ENCODE data around the gene C14orf132. TPM values are rescaled to one million over a fixed set of nuclear protein-coding genes. Genes with fewer than 3 reads are reported as not detected.
"Not testable (repeated sequence)": the region's sequence is repeated elsewhere in the genome, so short reads cannot be mapped to it uniquely, and the experiment has no call there.

Gene C14orf132
- polyA plus RNA-seq (2013, experiment 1 of 2; ENCODE audit: insufficient read length): 14.5 TPM
- 11.5 TPM for polyA plus RNA-seq (2013, experiment 2 of 2; ENCODE audit: insufficient read length)

DNA sequence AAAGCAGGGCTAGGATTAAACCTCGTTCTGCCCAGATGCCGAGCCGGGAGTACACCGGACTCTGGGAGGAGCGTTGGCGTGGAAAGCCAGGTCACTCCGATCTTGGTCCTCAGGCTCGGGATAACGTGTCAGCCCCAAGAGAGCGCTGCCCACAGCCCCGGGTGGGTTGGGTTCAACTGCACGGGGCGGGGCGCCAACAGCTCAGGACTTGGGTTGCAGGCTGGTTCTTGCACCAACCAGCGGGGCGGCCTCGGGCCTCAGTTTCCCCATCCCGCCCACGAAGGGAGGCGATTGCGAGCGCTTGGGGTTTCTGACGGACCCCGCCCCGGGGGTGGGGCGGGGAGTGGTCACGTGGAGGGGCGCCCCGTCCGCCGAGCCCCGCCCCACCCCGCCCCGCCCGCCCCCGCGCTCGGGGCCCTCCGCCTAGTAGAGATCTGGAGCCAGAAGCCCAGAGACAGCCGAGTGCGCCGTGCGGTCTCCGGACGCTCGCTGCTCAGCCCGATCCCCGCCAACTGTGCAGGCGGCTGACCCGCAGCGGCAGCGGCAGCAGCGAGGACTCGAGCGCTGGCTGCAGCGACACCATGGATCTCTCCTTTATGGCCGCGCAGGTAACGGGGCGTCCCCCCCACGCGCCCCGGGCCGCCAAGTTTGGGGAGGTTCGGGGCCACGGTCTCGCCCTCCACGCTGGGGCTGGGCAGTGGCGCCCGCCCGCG is at the start of gene C14orf132:
Gene C14orf132 (plus strand): TSS at position 443 of the 713 bp plus-strand sequence. CDS start 139 bp downstream, at position 582.
- peak; percentile 61 for DNase-seq

DNA sequence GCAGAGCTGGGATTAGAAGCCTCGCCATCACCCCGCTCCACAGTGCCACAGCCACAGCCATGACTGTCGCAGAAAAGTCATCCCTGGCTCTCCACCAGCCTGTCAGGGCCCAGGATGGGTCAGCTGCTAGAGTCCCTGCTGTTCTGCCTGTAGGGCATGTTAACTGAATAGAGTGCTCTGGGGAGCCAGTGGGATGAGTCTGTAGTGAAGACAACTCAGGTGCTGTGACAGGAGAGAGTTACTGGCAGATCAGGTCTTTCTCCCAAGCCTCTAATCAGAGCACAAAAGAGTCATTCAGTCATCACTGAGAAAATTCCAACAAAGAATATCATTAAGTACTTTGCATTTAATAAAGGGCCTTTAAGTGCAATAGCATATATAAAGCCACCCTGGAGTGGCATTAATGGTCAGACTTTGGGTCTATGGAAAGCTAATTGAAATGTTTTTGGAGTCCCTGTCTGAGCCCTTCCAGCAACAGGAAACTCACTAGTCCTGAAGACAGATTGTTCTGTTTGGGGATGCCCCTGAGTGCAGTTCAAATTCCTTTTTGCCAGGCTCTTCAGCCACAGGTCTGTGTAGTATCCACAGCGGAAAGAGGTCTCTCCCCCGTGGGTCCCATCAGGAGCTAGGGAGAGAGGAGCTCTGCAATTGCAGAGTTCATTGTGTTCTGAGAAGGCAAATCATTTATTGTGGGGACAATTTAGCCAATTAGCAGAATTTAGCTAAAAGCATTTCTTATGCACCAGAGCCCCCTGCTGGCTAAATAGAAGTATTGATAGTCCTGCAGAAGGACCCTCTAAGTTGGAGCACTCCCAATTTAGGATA is 45.2 kb upstream of the C14orf132 start:
- peak; percentile 55 for DNase-seq

DNA sequence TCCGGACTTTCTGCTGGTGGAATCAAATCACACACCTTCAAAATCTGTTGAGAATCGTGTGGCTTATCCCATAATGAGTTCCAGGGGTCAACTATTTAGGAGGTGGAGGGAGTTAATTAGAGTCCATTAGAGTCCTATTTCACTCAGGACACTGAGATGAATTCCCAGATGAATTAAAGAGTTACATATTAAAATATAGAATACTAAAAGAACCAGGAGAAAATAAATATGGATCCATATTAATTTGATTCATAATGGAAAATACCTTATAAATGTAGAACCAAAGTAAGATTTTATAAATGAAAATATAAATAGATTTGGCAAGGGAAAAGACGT is 44.6 kb upstream of the C14orf132 start:
- DNase-seq: no peak

DNA sequence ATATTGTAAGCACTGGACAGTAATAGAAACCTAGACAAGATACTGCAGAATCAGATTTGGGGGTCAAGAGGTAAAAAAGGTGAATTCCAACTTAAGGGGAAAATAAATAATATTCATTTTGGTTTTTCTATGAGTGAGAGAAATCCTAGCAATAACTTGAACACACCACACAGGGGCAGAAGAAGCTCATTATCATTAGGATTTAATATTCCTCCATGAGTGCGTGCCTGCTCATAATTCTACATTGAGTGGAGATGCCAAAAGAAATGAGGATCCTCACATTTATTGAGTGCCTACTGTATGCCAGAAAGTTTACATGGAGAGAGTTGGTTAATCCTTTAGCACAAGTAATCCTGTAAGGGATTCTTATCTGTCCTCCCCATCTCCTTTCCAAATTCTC is 40.5 kb upstream of the C14orf132 start:
- peak; percentile 34 for DNase-seq

DNA sequence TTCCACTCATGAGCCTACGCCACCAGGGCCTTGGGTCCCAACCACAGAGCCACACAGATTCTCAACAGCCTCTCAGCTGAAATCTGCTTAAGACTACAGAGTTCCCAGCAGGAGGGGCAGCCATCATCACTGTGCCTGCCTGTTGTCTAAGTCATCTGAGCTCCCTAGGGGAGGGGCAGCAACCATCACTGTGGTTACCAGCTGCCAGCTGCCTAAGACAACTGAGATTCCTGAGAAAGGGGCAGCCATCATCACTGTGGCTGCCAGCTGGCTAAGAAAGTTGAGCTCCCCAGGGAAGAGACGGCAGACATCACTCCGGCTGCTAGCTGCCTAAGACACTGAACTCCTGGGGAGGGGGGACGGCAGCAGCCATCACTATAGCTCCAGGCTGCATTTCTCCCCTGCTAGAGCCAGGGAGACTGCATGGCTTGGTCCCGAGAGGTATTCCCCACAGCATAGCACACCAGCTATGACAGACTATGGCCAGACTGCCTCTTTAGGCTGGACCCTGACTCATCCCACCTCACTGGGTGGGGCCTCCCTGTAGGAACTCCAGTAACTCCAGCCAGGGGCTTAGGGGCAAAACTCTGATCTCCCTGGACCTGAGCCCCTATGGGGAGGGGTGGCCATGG is 37.2 kb upstream of the C14orf132 start:
- peak; percentile 86 for DNase-seq

DNA sequence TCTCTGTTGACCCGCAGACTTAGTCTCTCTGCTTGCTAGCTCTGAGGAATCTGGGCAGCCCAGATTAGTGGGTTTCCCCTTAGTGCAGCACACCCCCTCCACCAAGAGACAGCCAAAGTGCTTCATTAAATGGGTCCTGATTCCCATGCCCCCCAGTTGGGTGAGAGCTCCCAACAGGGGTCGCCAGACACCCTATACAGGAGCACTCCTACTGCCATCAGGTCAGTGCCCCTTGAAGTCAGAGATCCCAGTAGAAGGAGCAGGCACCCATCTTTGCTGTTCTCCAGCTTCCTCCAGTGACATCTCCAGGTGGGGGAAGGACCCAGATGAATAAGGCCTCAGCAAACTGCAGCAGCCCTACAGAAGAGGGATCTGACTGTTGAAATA is 36.7 kb upstream of the C14orf132 start:
- no peak for DNase-seq

DNA sequence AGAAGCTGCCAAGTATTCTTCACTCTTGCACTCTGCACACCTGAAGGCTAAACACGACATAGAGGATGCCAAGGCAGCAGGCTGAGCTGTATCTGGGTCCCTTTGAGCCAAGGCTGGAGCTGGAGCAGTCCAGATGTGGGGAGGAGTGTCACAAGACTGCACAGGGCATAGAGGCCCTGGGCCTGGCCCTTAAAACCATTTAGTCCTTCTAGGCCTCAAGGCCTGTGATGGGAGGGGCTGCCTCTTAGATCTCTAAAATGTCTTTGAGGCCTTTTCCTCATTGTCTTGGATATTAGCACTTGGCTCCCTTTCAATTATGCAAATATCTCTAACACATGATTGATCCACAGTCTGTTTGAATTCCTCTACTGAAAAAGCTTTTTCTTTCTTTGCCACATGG is 28.0 kb upstream of the C14orf132 start:
- DNase-seq: no peak

DNA sequence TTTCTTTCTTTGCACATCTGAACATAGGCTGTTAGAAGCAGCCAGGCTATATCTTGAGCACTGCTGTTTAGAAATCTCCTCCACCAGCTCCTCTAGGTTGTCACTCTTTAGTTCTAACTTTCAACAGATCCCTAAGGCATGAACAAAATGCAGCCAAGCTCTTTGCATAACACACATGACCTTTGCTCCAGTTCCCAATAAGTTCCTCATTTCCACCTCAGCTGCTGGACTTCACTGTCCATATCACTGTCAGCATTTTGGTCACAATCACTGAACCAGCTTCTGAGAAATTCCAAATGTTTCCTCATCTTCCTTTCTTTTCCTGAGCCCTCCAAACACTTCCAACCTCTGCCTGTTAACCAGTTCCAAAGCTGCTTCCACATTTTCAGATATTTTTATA is 27.6 kb upstream of the C14orf132 start:
- DNase-seq: no peak

DNA sequence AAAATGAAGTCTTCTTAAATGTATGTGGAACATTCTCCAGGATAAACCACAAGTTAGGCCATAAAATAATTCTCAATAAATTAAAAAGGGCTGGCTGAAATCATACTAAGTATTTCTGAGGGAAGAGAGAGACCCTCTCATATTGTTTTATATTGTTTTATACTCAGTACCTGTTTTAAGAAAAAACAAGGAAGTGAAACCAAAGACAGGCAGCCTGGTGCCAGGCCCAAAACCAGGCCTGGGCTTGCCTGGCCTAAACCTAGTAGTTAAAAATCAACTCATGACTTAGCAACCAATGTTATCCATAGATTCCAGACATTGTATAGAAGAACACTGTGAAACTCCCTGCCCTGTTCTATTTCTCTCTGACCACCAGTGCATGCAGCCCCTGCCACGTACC is 26.4 kb upstream of the C14orf132 start:
- DNase-seq: not testable (repeated sequence)

DNA sequence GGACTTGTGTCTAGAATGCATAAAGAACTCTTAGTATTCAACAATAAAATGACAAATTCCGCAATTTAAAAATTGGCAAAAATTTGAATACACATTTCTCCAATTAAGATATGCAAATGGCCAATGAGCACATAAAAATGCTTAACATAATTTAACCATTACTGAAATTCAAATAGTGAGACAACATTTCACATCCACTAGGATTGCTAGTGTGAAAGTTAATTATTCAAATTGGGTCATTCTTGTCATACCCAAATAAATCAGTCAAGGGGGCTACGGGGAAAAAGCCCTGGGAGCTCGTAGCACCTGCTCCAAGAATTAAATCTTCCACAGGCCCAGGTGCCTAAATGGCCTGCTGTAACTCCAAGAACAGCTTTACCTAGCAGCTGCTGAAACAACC is 25.0 kb upstream of the C14orf132 start:
- no peak for DNase-seq

DNA sequence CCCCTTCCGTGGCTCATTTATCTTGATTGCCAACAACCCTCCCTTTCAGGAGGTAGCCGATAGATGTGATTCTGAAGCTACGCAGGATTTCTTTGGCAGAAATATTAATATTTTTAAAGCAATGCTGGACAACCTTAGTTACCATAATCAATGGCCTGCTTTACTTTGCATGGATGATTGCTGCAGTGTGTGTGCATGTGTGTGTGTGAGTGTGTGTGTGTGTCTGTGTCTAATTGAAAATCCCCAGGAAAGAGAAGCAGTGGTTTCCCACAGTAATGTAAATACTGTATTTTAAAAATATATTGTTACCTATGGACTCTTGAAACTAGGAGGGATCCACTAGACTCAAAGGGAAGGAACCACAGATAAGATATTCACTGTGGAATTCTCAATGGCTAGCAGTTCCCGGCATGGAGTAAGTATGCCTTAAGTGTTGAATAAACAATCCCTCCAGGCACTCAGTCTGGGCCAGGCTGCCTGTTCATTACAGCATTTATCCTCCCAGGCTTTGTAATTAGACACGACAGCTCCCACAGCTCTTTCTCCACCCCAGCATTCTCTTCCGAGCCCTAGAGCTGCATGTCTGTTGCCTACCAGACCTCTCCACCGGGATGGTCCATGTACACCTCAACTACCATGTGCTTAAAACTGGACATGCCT is 22.5 kb upstream of the C14orf132 start:
- DNase-seq: peak; percentile 12

DNA sequence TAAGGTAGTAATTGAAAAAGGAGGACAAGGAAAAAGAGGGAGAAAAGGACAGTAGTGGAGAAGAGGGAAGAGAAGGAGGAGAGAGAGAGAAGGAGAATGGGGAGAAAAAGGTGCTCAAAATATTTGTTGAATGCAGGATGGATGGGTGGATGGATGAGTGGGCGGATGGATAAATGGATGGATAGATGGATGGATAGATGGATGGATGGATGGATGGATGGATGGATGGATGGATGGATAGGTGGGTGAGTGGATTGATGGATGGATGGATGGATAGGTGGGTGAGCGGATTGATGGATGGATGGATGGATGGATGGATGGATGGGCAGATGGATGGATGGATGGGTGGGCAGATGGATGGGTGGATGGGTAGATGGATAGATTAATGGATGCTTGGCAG is 21.3 kb upstream of the C14orf132 start:
- DNase-seq: no peak

DNA sequence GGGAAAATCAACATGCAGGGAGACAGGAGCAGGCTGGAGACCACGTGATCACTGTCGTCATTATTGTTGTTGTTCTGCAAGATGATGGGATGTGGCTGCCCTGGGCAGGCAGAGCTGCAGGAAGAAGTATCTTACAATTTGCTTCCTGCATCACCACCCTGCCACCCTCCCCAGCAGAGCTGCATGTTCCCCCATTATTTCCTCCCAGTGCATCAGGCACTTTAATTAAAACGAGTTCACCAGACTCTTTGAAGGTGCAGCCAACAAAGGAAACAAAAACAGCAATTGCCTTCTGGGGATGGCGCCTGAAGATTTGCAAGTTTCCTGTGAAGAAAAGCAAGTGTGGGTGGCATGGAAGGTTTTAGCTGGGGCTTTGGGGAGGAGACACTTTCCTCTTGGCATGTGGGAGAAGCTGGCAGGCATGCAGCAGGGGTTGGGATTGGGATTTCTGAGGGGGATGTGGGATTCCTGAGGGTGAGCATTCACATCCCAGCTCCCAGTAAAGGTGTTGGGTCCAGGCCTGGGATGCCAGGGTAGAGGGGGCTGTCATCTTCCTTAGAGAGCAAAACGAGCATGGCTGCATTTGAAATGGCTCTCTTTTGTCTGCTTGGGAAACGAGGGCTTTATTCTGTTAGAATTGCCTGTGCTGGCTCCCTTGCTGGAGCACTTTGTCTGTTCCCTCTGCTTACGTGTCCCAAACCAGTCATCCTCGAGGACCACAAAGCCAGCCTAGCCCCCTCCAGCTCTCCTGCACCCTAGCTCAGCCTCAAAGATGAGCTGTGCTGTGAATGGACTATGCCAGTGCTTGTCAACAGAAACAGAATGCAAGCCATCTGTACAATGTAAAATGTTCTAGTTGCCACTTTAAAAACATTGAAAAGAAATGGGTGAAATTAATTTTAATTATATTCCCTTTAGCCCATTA is 11.5 kb upstream of the C14orf132 start:
- DNase-seq: no peak

DNA sequence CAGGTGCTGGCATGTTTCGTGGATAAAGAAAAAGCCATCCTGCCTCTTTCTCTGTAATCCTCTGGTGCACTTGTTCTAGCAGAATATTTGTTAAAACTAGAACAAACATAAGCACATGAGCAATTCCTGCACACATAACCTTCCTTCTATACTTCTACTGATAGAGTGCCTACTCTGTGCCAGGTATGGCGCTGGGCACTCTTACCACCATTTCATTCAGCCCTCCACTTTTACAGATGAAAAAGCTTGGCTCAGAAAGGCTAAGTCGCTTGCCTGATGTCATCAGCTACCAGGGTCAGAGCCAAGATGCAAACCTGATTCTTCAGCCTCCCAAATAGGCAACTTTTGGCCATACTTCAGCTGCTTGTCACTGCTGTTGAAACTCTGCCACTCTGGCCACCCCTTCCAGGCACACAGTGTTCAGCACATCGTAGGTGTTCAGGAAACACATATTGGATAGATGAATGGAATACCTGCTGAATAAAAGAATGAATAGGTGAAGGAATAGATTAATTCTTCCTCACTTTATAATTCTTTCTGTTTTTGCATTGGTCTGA is 10.0 kb upstream of the C14orf132 start:
- DNase-seq: no peak

DNA sequence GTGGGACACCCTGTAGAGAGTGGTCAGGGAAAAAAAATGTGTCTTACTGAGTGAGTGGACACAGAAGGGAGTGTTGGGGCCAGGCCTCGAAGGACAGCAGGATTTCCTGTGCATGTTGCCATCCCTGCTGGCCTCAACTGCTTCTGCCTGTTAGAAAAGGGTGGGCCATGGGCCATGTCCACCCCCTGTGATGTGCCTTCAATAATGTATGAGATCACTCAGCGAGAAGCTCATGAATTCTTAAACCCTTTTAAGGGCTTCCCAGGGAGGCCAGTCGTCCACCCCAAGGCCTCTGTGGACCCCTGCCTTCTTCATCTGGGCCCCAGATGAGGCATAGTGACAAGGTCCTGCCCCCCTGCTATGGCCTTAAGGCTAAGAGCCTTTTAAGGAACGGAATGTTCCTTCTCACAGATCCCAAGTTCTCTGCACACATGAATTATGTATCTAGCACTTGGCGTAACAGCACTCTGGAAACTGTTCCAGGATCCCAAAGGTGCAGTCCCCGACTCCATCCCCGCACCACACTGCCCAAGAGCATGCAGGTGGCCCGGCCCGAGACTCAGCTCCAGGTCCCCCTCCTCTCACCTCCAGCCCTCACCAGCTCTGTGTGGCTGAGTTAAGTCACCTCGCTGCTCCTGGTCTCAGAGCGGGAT is 8.9 kb upstream of the C14orf132 start:
- DNase-seq: no peak

DNA sequence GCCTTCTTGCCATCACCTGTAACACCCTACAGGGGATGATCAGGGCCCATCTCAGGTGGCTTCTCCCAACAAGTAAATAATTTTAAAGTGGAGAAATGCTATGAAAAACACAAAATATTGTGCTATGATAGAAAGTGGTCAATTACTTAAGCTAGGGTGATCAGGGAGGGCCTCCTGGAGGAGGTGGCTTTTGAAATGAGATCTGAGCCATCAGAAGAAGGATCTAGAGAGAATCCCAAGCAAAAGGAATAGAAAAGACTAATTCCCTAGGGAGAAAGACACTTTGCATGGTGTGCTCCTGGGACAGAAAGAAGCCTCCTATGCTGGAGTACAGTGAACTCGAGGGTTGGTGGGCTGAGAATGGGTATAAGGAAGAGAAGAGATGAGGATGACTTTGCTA is 7.5 kb upstream of the C14orf132 start:
- DNase-seq: no peak

DNA sequence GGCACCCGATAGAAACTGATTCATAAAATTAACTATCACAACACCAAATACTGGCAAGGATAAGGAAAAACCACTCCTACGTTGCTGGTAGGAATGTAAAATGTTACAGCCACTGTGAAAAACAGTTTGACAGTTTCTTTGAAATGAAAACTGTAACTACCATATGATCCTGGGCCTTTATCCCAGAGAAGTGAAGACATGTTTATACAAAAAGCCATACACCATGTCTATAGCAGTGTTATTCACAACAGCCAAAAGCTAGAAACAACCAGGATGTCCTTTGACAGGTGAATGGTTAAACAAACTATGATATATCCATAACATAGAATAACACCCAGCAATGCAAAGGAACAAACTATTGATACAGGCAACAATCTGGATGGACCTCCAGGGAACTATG is 3.7 kb upstream of the C14orf132 start:
- no peak for DNase-seq

DNA sequence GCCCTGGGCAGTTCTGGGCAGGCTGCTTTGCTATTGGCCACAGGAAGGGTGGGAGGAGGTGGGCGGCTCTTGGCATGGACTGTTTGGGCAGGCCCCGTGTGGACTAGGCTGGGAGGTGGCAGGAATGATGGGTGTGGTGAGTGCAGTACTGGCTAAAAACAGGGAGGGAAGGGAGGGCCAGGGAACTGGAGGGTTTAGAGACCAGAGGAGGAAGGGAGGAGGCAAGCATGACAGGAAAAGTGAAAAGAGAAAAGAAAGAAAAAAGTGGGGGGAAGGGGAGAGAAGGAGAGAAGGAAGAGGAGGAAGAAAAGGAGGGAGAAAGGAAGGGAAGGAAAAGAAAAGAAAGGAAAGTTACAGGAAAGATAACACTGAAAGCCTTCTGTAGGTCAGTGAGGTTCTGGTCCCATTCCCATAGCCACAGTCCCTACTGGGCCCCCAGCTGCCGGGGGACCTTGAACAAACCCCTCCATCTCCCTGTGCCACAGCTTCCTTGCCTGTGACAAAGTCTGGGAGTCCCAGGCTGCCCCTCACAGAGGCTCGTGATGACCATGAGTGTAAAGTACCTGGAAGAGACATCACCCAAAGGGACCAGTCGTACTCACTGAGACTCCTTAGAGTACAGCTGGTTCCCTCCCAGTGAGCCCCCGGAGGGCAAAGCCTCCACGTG is 1.1 kb upstream of the C14orf132 start:
- peak; percentile 51 for DNase-seq

DNA sequence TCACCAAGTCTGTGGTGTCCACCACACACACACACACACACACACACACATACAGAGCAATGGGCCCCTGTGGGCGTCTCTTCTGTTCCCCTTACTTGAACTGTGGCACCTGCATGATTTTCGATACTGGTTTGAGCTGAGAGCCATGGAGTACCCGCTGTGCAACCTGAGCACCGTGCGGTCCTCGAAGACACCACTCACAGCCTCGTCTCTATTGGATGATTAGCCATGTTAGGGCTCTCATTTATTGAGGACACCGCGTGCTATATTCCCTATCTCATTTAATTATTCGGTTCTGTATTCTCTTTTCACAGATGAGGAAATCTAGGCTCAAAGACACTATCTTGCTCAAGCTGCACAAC is 623 bp upstream of the C14orf132 start:
- DNase-seq: peak; percentile 5

DNA sequence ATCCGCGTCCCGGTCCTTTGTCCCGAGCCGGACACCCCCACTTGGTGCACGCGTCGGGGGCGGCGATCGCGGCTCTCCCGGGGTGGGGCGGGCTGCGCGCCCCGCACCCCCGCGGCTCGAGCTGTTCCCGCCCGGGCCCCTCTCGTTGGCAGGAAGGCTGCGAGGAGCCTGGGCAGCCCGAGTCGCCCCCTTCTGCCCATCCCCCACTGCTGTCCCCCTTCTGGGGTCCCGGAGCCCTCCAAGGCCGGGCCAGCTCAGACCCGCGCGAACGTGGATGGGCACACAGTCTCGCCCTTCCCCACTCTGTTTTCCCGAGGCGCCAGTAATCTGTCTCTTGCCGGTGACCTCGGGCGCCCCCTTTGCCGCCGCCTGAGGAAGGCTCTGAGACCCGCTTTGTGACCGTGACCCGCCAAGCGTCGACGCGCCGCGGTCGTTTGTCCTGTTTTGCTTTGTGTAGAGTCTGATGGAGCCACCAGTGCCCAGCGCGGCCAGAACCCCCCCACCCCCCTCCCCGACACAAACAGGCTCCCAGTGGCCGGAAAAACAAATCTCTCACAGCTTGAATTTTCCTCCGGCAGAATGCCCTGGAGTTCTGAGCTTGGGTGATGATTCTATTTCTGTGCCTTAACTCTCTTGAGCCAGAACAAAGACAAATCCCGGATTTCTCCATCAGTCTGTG is 610 bp downstream of the C14orf132 start:
- DNase-seq: peak; percentile 32

Measured in fibroblast of skin of back (primary cell).